CD14-positive monocyte (primary cell): Measurements from ENCODE around the gene GULP1. TPM values are rescaled to one million over a fixed set of nuclear protein-coding genes. Genes with fewer than 3 reads are reported as not detected.

Experiments used
- DNase-seq, 3 donors: peaks; one replicate each; pipeline ENCODE4 v3.0.0-alpha.2; 2011 to 2022
- H2AFZ ChIP-seq: 2 replicates; pipeline ENCODE4 v1.6.0; 2012; ENCODE audit warnings: mild to moderate bottlenecking, low read depth, low read length, inconsistent platforms; ENCODE audit not compliant: insufficient read depth, poor library complexity, severe bottlenecking
- H3K27ac ChIP-seq, 2 donors: 1 replicate in 1 of 2; 2 replicates in 1 of 2; pipeline ENCODE4 v1.5.1; 2012 to 2013; ENCODE audit warnings: low read length in 2 of 2, control low read depth in 1 of 2, inconsistent platforms in 1 of 2, low read depth in 1 of 2, mild to moderate bottlenecking in 1 of 2
- H3K27me3 ChIP-seq, 2 donors: one replicate each; pipeline versions ENCODE4 v1.6.0 to v1.6.1; 2011 to 2013; ENCODE audit warnings: low read length in 2 of 2; ENCODE audit not compliant: control insufficient read depth in 2 of 2, insufficient read depth in 2 of 2
- H3K36me3 ChIP-seq, 2 donors: replicated peaks in 1 of 2; 1 replicate in 1 of 2; 2 replicates in 1 of 2; pipeline versions ENCODE4 v1.5.1 to v1.6.1; 2012 to 2013; ENCODE audit warnings: low read length in 2 of 2, control low read depth in 1 of 2, inconsistent platforms in 1 of 2, mild to moderate bottlenecking in 1 of 2; ENCODE audit not compliant: insufficient read depth in 2 of 2, control insufficient read depth in 1 of 2
- H3K4me1 ChIP-seq, 2 donors: 1 replicate in 1 of 2; 2 replicates in 1 of 2; pipeline versions ENCODE4 v1.5.1 to v1.6.1; 2012 to 2013; ENCODE audit warnings: low read length in 2 of 2, control low read depth in 1 of 2, inconsistent platforms in 1 of 2, mild to moderate bottlenecking in 1 of 2, moderate library complexity in 1 of 2; ENCODE audit not compliant: insufficient read depth in 2 of 2, control insufficient read depth in 1 of 2
- H3K4me2 ChIP-seq: replicated peaks from 2 replicates; pipeline ENCODE3; 2012; ENCODE audit warnings: low read length, moderate library complexity, mild to moderate bottlenecking; ENCODE audit not compliant: poor library complexity, severe bottlenecking; ENCODE audit errors: extremely low read depth
- H3K4me3 ChIP-seq, 3 experiments: fragments of 200-600 bp in 1 of 3; sonication (generic) in 1 of 3; replicated peaks in 1 of 3; 1 replicate in 2 of 3; 2 replicates in 1 of 3; pipeline ENCODE4 v1.5.1; 2011 to 2013; ENCODE audit warnings: low read length in 3 of 3, mild to moderate bottlenecking in 3 of 3, control low read depth in 2 of 3, low read depth in 2 of 3, inconsistent platforms in 1 of 3, moderate library complexity in 1 of 3
- H3K79me2 ChIP-seq: 2 replicates; pipeline ENCODE4 v1.6.0; 2012; ENCODE audit warnings: mild to moderate bottlenecking, control low read depth, inconsistent platforms, low read length, moderate library complexity; ENCODE audit not compliant: insufficient read depth
- H3K9ac ChIP-seq: 2 replicates; pipeline ENCODE4 v1.6.0; 2017; ENCODE audit warnings: low read length, mild to moderate bottlenecking; ENCODE audit not compliant: insufficient read depth, poor library complexity, severe bottlenecking
- H3K9me3 ChIP-seq, 2 donors: replicated peaks in 1 of 2; 1 replicate in 1 of 2; 2 replicates in 1 of 2; pipeline versions ENCODE4 v1.5.1 to v1.6.1; 2012 to 2013; ENCODE audit warnings: low read length in 2 of 2, control low read depth in 1 of 2; ENCODE audit not compliant: control insufficient read depth in 1 of 2, insufficient read depth in 1 of 2
- H4K20me1 ChIP-seq: 2 replicates; pipeline ENCODE4 v1.6.0; 2012; ENCODE audit warnings: mild to moderate bottlenecking, low read length, control low read depth, moderate library complexity; ENCODE audit not compliant: insufficient read depth
- H3K27ac Mint-ChIP-seq, 7 donors: one replicate each; pipeline ENCODE4 v1.8.0; 2020; ENCODE audit warnings: mild to moderate bottlenecking in 7 of 7, mixed read lengths in 7 of 7, moderate library complexity in 6 of 7, inconsistent platforms in 2 of 7
- H3K27me3 Mint-ChIP-seq, 3 donors: one replicate each; pipeline ENCODE4 v1.8.0; 2021 to 2022; ENCODE audit warnings: low read depth in 3 of 3, mild to moderate bottlenecking in 3 of 3, mixed read lengths in 3 of 3, moderate library complexity in 3 of 3, inconsistent platforms in 1 of 3
- H3K36me3 Mint-ChIP-seq, 2 donors: one replicate each; pipeline ENCODE4 v1.8.0; 2020; ENCODE audit warnings: mixed read lengths in 2 of 2, inconsistent platforms in 1 of 2, mild to moderate bottlenecking in 1 of 2
- H3K4me1 Mint-ChIP-seq: one replicate; pipeline ENCODE4 v1.8.0; 2020; ENCODE audit warnings: mild to moderate bottlenecking, mixed read lengths
- H3K4me3 Mint-ChIP-seq, 2 donors: one replicate each; pipeline ENCODE4 v1.8.0; 2020; ENCODE audit warnings: mild to moderate bottlenecking in 2 of 2, mixed read lengths in 2 of 2, moderate library complexity in 1 of 2
- H3K9me3 Mint-ChIP-seq, 7 donors: one replicate each; pipeline ENCODE4 v1.8.0; 2020 to 2022; ENCODE audit warnings: mixed read lengths in 7 of 7, mild to moderate bottlenecking in 6 of 7, moderate library complexity in 6 of 7, inconsistent platforms in 2 of 7
- CTCF ChIP-seq: fragments of 200-600 bp; IDR thresholded peaks from one replicate; pipeline ENCODE4 v1.8.0; 2022; ENCODE audit warnings: antibody characterized with exemption, mild to moderate bottlenecking
- WGBS: methylation state at CpG from one replicate; pipeline ENCODE4 v1.1.5; 2013; ENCODE audit warnings: missing lambda C conversion rate; ENCODE audit not compliant: insufficient coverage; 5-methylcytosine and 5-hydroxymethylcytosine counted together
- intact Hi-C, 2 donors: fragments of 100-400 bp; cut with micrococcal nuclease; formaldehyde crosslinking; loops; one replicate each; pipeline versions ENCODE4 v1.15.0 to v1.15.1; 2023
- polyA plus RNA-seq, 3 donors: library from polyadenylated mRNA; depleted of rRNA in 1 of 3; unstranded in 2 of 3; stranded (reverse) in 1 of 3; fragments of 300-500 nt in 2 of 3; fragments of >200 nt in 1 of 3; fragmentation: Illumina TruSeq in 2 of 3; gene quantifications; 1 replicate in 2 of 3; 2 replicates in 1 of 3; pipeline ENCODE4 v1.2.3, GENCODE V29; 2012 to 2021

The GULP1 gene
- polyA plus RNA-seq, 3 donors = not detected

DNA sequence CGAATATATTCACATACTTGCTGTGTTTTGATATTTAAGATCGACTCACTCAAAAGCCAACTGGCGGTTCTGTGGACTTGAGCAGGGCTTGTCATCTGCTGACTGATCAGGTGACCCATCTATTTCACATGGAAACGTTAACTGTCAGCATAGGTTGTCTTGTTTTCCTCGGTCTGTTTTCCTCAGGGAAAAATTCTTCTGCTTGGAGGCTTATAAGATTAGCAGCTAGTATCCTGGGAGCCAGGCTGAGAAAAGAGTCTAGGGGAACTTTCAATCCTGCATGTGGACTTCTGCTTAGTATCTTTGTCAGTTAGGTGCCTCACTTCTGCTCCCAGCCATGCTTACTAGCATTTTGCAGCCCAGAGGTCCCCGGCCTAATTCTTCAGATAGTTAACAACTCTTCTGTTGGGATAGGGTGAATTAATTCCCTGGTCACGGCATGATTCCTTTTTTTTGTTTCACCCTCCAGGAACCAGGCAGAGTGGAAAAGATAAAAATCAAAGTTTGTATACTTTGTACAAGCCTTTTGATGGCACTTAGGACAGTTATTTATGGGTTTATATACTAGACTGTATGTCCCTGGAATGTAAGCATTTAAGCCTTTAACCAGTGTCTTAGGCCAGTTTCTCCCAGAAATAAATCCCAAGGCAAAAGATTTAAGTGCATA is 226.0 kb downstream of the GULP1 start:
- intact Hi-C loops = no loop called here

DNA sequence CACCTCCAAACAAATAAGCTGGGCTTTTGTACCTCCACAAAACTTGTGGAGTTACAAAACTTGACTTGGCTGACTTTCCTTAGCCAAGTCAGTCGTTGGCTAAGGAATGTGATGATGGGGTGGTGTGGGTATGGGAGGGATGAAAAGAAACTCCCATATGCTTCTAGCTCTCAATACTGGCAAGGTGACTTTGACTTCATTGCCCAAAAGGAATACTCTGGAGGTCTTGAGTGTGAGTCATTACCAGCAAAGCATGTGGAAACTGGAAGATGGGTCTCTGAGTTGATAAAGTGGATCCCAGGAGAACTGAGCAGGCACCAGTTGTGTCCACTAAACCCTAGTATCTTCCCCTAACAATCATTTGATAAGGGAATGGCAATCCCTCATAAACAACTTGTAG is 226.7 kb downstream of the GULP1 start:
- H3K27ac Mint-ChIP-seq = no peak overlapping the region
- Histone ChIP-seq H3K4me1 (no peaks in the 10 kb centered on the region), H3K4me3 (no peak overlapping the region), H2AFZ (no peak overlapping the region), H4K20me1 (no peaks in the 10 kb centered on the region), H3K27me3 (no peaks in the 10 kb centered on the region), H3K4me2 (no peak overlapping the region), H3K9ac (no peak overlapping the region), H3K27ac (no peak overlapping the region), H3K9me3 (no peaks in the 10 kb centered on the region), H3K79me2 (no peaks in the 10 kb centered on the region), H3K36me3 (no peaks in the 10 kb centered on the region)
- no peaks in the 10 kb centered on the region for H3K9me3 Mint-ChIP-seq
- no peaks in the 10 kb centered on the region for H3K4me1 Mint-ChIP-seq
- intact Hi-C loops = no loop called here
- WGBS = no CpG with 5 or more reads among the region's 1 CpG
- no peak for TF ChIP-seq CTCF
- no peaks in the 10 kb centered on the region for H3K27me3 Mint-ChIP-seq
- H3K4me3 Mint-ChIP-seq = no peak overlapping the region
- DNase-seq = no peak
- no peaks in the 10 kb centered on the region for H3K36me3 Mint-ChIP-seq

More for the DNA sequence above, 226.0 kb downstream of the GULP1 start:
- Histone ChIP-seq H3K79me2 (no peaks in the 10 kb centered on the region), H3K9me3 (no peaks in the 10 kb centered on the region), H3K4me2 (no peak overlapping the region), H3K4me1 (no peaks in the 10 kb centered on the region), H3K36me3 (no peaks in the 10 kb centered on the region), H3K27me3 (no peaks in the 10 kb centered on the region), H3K27ac (no peak overlapping the region), H4K20me1 (no peaks in the 10 kb centered on the region), H3K4me3 (no peak overlapping the region), H2AFZ (no peak overlapping the region), H3K9ac (no peak overlapping the region)
- no peak overlapping the region for H3K4me3 Mint-ChIP-seq
- H3K27ac Mint-ChIP-seq = no peak overlapping the region
- TF ChIP-seq CTCF = no peak
- 67% methylated on average over 1 of the region's 7 CpGs for WGBS
- H3K9me3 Mint-ChIP-seq = no peaks in the 10 kb centered on the region
- no peaks in the 10 kb centered on the region for H3K27me3 Mint-ChIP-seq
- no peaks in the 10 kb centered on the region for H3K36me3 Mint-ChIP-seq
- DNase-seq = no peak
- H3K4me1 Mint-ChIP-seq = no peaks in the 10 kb centered on the region
